Measurements from ENCODE around the gene NRXN3. TPM values are rescaled to one million over a fixed set of nuclear protein-coding genes. Genes with fewer than 3 reads are reported as not detected.

Gene NRXN3
- total and polyA plus RNA-seq, 4 donors, result 0.07 to 1.2 (median 0.23) TPM

DNA sequence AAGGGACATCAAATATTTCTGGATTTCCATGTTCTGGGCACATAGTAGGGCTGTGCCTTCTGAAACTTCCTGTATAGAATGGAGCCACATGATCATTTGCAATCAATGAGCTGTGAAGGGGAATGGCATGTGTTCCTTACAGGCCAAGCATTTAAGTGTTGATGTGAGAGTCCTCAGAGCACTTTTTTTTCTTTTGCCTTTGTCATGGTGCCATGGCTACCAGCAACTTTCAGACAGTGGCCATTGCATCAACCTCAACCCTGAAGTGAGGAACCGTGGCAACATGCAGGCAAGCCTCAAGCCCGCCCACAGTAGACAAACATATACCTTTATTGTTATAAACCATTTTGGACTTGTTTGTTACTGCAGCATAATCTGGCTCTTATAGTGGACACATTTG lies 948.1 kb downstream of the NRXN3 start:
- Histone ChIP-seq H3K27ac (ENCODE audit: low read depth in 1 of 2, low read length in 2 of 2) (no peak overlapping the region), H3K36me3 (ENCODE audit: control insufficient read depth in 4 of 4, insufficient read depth in 3 of 4, low read depth in 1 of 4, low read length in 3 of 4) (no peaks in the 10 kb centered on the region), H3K27me3 (ENCODE audit: control insufficient read depth in 4 of 4, insufficient read depth in 4 of 4, low read length in 3 of 4) (no peaks in the 10 kb centered on the region), H3K4me1 (ENCODE audit: control insufficient read depth in 4 of 4, insufficient read depth in 4 of 4, low read length in 3 of 4) (no peaks in the 10 kb centered on the region), H3K9me3 (ENCODE audit: control insufficient read depth in 4 of 4, low read length in 3 of 4) (no peaks in the 10 kb centered on the region), H3K4me3 (ENCODE audit: low read depth in 1 of 3, low read length in 3 of 3) (no peak overlapping the region), H3K9ac (ENCODE audit: low read depth in 1 of 2, low read length in 2 of 2) (no peak overlapping the region)
- TF ChIP-seq FOXA1 (IDR thresholded peaks at IDR 0.05), result no peak
- no peak for TF ChIP-seq RAD21 (IDR thresholded peaks at IDR 0.05)
- no peak for TF ChIP-seq HNF4G (IDR thresholded peaks at IDR 0.05)
- no peak for TF ChIP-seq NR2F2 (IDR thresholded peaks at IDR 0.05)
- TF ChIP-seq TAF1 (conservative IDR thresholded peaks at IDR 0.05), result no peak
- no peak for TF ChIP-seq SP1 (IDR thresholded peaks at IDR 0.05)
- TF ChIP-seq, protein P1, sequence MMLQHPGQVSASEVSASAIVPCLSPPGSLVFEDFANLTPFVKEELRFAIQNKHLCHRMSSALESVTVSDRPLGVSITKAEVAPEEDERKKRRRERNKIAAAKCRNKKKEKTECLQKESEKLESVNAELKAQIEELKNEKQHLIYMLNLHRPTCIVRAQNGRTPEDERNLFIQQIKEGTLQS (IDR thresholded peaks at IDR 0.05), result no peak
- 78% methylated on average over 2 of the region's 2 CpGs for WGBS
- DNase-seq (ENCODE audit: low spot score), result no peak

DNA sequence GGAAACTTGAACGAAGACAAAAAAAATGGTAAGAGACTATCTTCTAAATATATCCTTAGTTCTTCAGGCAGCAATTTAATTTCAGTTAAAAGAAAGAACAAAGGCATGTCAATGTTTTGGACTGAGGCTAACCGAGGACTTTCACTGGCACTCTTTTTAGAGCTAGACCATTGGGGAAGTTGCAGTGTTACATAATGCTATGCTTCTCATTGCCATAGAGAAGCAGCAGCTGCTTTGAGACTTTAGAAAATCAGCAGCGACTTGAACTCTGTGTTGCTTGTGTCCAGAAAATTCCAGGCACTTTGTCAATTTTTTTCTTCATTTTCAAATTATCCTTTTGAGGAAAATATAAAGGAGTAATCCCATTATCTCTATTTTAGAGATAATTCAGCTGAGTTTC lies 964.2 kb downstream of the NRXN3 start:
- Histone ChIP-seq H3K27me3 (ENCODE audit: control insufficient read depth in 4 of 4, insufficient read depth in 4 of 4, low read length in 3 of 4) (peaks cover 0 to 2% (median 0%) of the 10 kb centered on the region in 4 donors), H3K36me3 (ENCODE audit: control insufficient read depth in 4 of 4, insufficient read depth in 3 of 4, low read depth in 1 of 4, low read length in 3 of 4) (no peaks in the 10 kb centered on the region), H3K4me3 (ENCODE audit: low read depth in 1 of 3, low read length in 3 of 3) (no peak overlapping the region), H3K4me1 (ENCODE audit: control insufficient read depth in 4 of 4, insufficient read depth in 4 of 4, low read length in 3 of 4) (no peaks in the 10 kb centered on the region), H3K9ac (ENCODE audit: low read depth in 1 of 2, low read length in 2 of 2) (no peak overlapping the region), H3K27ac (ENCODE audit: low read depth in 1 of 2, low read length in 2 of 2) (no peak overlapping the region), H3K9me3 (ENCODE audit: control insufficient read depth in 4 of 4, low read length in 3 of 4) (peaks cover 0 to 2% (median 0%) of the 10 kb centered on the region in 4 donors)
- WGBS, result 63% methylated on average over 3 of the region's 3 CpGs
- TF ChIP-seq GABPA (IDR thresholded peaks at IDR 0.05 in 1 of 2, conservative IDR thresholded peaks at IDR 0.05 in 1 of 2) (no peak), SP1 (IDR thresholded peaks at IDR 0.05) (no peak), FOXA2 (IDR thresholded peaks at IDR 0.05) (no peak), HNF4G (IDR thresholded peaks at IDR 0.05) (no peak), HNF4A (conservative IDR thresholded peaks at IDR 0.05) (no peak), RXRA (IDR thresholded peaks at IDR 0.05) (no peak), YY1 (IDR thresholded peaks at IDR 0.05) (no peak), NR2F2 (IDR thresholded peaks at IDR 0.05) (no peak), TAF1 (conservative IDR thresholded peaks at IDR 0.05) (no peak), JUND (IDR thresholded peaks at IDR 0.05) (no peak)
- TF ChIP-seq, protein P2, sequence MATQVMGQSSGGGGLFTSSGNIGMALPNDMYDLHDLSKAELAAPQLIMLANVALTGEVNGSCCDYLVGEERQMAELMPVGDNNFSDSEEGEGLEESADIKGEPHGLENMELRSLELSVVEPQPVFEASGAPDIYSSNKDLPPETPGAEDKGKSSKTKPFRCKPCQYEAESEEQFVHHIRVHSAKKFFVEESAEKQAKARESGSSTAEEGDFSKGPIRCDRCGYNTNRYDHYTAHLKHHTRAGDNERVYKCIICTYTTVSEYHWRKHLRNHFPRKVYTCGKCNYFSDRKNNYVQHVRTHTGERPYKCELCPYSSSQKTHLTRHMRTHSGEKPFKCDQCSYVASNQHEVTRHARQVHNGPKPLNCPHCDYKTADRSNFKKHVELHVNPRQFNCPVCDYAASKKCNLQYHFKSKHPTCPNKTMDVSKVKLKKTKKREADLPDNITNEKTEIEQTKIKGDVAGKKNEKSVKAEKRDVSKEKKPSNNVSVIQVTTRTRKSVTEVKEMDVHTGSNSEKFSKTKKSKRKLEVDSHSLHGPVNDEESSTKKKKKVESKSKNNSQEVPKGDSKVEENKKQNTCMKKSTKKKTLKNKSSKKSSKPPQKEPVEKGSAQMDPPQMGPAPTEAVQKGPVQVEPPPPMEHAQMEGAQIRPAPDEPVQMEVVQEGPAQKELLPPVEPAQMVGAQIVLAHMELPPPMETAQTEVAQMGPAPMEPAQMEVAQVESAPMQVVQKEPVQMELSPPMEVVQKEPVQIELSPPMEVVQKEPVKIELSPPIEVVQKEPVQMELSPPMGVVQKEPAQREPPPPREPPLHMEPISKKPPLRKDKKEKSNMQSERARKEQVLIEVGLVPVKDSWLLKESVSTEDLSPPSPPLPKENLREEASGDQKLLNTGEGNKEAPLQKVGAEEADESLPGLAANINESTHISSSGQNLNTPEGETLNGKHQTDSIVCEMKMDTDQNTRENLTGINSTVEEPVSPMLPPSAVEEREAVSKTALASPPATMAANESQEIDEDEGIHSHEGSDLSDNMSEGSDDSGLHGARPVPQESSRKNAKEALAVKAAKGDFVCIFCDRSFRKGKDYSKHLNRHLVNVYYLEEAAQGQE (IDR thresholded peaks at IDR 0.05), result no peak
- TF ChIP-seq, protein P3, sequence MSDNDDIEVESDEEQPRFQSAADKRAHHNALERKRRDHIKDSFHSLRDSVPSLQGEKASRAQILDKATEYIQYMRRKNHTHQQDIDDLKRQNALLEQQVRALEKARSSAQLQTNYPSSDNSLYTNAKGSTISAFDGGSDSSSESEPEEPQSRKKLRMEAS (IDR thresholded peaks at IDR 0.05), result no peak
- TF ChIP-seq, protein P4, sequence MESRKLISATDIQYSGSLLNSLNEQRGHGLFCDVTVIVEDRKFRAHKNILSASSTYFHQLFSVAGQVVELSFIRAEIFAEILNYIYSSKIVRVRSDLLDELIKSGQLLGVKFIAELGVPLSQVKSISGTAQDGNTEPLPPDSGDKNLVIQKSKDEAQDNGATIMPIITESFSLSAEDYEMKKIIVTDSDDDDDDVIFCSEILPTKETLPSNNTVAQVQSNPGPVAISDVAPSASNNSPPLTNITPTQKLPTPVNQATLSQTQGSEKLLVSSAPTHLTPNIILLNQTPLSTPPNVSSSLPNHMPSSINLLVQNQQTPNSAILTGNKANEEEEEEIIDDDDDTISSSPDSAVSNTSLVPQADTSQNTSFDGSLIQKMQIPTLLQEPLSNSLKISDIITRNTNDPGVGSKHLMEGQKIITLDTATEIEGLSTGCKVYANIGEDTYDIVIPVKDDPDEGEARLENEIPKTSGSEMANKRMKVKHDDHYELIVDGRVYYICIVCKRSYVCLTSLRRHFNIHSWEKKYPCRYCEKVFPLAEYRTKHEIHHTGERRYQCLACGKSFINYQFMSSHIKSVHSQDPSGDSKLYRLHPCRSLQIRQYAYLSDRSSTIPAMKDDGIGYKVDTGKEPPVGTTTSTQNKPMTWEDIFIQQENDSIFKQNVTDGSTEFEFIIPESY (IDR thresholded peaks at IDR 0.05), result no peak
- TF ChIP-seq, protein P1 (IDR thresholded peaks at IDR 0.05), result no peak
- no peak for DNase-seq (ENCODE audit: low spot score)
